Cardiac ventricle fibroblast (primary cell): Measurements from ENCODE around the gene ST3GAL2. TPM values are rescaled to one million over a fixed set of nuclear protein-coding genes. Genes with fewer than 3 reads are reported as not detected.

Source experiments
- total RNA-seq: library from RNA; depleted of rRNA; stranded (reverse); fragments of >200 nt; gene quantifications from 2 replicates; pipeline ENCODE4 v1.2.3, GENCODE V29; 2015

The ST3GAL2 gene
- total RNA-seq = 18.3 and 23.8 TPM in 2 replicates

GRCh38 chr16:70438969-70439862, at the start of gene ST3GAL2:
Gene ST3GAL2 (minus strand): TSS chr16:70439100. CDS start chr16:70398530, 40,570 bp downstream.

DNA sequence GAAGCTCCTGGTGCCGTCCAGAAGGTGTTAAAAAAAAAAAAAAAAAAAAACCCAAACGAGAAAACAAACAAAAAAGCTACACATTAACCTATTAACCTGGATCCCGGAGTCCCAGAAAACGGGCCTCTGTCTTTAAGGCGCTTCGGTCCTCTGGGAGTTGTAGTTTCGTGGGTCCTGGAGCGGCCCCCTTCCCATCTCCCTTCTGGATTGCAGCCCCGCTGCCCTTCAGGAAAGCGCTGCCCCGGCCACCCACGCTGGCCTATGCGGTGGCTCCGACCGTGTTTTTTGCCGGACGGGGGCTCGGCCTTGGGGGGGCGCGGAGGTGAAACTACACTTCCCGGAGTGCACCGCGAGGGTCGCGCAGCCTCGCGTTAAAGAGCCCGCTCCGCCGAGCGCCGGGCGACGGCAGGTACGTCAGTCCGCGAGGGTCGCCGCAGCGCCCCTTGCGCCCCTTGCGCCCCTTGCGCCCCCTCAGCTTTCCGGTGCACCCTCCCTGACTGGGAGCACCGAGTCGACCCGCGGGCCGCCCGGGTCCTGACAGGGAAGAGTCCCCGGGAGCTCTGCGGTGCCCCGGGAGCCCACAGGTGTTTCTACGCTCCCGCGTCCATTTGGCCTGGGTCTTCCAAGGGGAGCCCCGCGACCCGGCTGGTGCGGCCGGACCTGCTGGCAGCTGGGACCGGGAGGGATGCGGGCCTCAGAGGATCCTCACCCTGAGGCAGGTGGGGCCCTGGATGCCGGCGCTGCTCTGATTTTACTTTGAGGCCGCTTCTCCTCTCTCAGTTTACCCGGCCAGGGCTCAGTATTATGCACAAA, 15.5 kb upstream of the ST3GAL2 start, which contains the start of gene FCSK:
FCSK (plus strand) TSS at position 374 of the 813 bp plus-strand sequence. CDS start 8,596 bp downstream, outside the sequence.

Other genes starting within 250 kb of the ST3GAL2 start
- gene EXOSC6, start 187.2 kb downstream of the ST3GAL2 start, total RNA-seq = 14.1 and 16.8 TPM in 2 replicates
- gene AARS1, start 149.6 kb downstream of the ST3GAL2 start, total RNA-seq = 103 and 104 TPM in 2 replicates
- 17.3 and 33.0 TPM in 2 replicates for gene DDX19B, start 139.9 kb downstream of the ST3GAL2 start, total RNA-seq
- 58.0 and 62.2 TPM in 2 replicates for gene DDX19A, start 92.2 kb downstream of the ST3GAL2 start, total RNA-seq
- 4.9 and 8.5 TPM in 2 replicates for gene FCSK, start 15.5 kb upstream of the ST3GAL2 start, total RNA-seq
- gene COG4, start 84.5 kb upstream of the ST3GAL2 start, total RNA-seq = 36.0 and 49.2 TPM in 2 replicates
- 107 and 126 TPM in 2 replicates for gene SF3B3, start 84.7 kb upstream of the ST3GAL2 start, total RNA-seq
- gene IL34, start 207.5 kb upstream of the ST3GAL2 start, total RNA-seq = 0.78 and 4.9 TPM in 2 replicates
- gene MTSS2, start 247.0 kb upstream of the ST3GAL2 start, total RNA-seq = 22.6 and 23.4 TPM in 2 replicates